NB4 (cell line): ENCODE measurements around the gene OR51L1.

Source experiments
- DNase-seq: peaks from one replicate; pipeline ENCODE4 v3.0.0; 2010; ENCODE audit warnings: low read depth
- H3K4me3 ChIP-seq: one replicate; pipeline ENCODE4 v1.5.1; 2011; ENCODE audit warnings: mild to moderate bottlenecking, low read depth, low read length, moderate library complexity
- CTCF ChIP-seq: IDR thresholded peaks from one replicate; pipeline ENCODE4 v1.5.1; 2012; ENCODE audit warnings: low read depth, low read length
- MAX ChIP-seq: IDR thresholded peaks from 2 replicates; pipeline ENCODE4 v1.6.1; 2011; ENCODE audit warnings: low read depth, low read length
- MYC ChIP-seq: IDR thresholded peaks from 2 replicates; pipeline ENCODE4 v1.6.1; 2011; ENCODE audit warnings: low read depth, low read length
- POLR2A ChIP-seq: IDR thresholded peaks from 2 replicates; pipeline ENCODE4 v1.6.1; 2011; ENCODE audit warnings: mild to moderate bottlenecking; ENCODE audit not compliant: insufficient read length; ENCODE audit errors: extremely low read depth

OR51L1 gene

GRCh38 chr11:5038341-5038740 is 43.7 kb downstream of the OR51L1 start:
- H3K4me3 ChIP-seq: no peak overlapping the region
- TF ChIP-seq POLR2A (no peak), CTCF (no peak), MAX (no peak), MYC (no peak)
- DNase-seq: no peak

GRCh38 chr11:5040876-5041275 is 46.2 kb downstream of the OR51L1 start:
- no peak for DNase-seq
- TF ChIP-seq MYC (no peak), POLR2A (no peak), MAX (no peak), CTCF (no peak)
- H3K4me3 ChIP-seq: no peak overlapping the region

- no peak for TF ChIP-seq CTCF
- TF ChIP-seq POLR2A: no peak
- no peak for TF ChIP-seq MYC
- no peak for TF ChIP-seq MAX
- DNase-seq: no peak
- no peak overlapping the region for H3K4me3 ChIP-seq
Observed at GRCh38 chr11:5042091-5042490, 47.4 kb downstream of the OR51L1 start.

GRCh38 chr11:5043380-5043779 is 48.7 kb downstream of the OR51L1 start:
- DNase-seq: peak; percentile 30
- no peak for TF ChIP-seq POLR2A
- TF ChIP-seq MAX: no peak
- no peak for TF ChIP-seq MYC
- TF ChIP-seq CTCF: no peak
- no peak overlapping the region for H3K4me3 ChIP-seq

GRCh38 chr11:5046226-5046625 is 51.6 kb downstream of the OR51L1 start, which contains the start of gene OR52J3:
Gene OR52J3, plus strand, starts transcription at chr11:5046526. Its CDS starts 0 bp downstream, at chr11:5046526.
- no peak for TF ChIP-seq POLR2A
- TF ChIP-seq MAX: no peak
- no peak for TF ChIP-seq CTCF
- TF ChIP-seq MYC: no peak

GRCh38 chr11:5046754-5047330 is 52.2 kb downstream of the OR51L1 start:
- TF ChIP-seq CTCF: no peak
- TF ChIP-seq MYC: no peak
- TF ChIP-seq POLR2A: no peak
- no peak for TF ChIP-seq MAX
- DNase-seq: no peak
- no peak overlapping the region for H3K4me3 ChIP-seq

More at GRCh38 chr11:5046226-5046625, 51.6 kb downstream of the OR51L1 start, which contains the start of gene OR52J3:
- no peak for DNase-seq
- no peak within 1 kb of the TSS for H3K4me3 ChIP-seq
